ENCODE data around the gene PLA2G4A. TPM values are rescaled to one million over a fixed set of nuclear protein-coding genes. Genes with fewer than 3 reads are reported as not detected.

The PLA2G4A gene
- total and polyA plus RNA-seq, 2 experiments from 2014 or later, result 1.6 to 2.9 TPM

DNA sequence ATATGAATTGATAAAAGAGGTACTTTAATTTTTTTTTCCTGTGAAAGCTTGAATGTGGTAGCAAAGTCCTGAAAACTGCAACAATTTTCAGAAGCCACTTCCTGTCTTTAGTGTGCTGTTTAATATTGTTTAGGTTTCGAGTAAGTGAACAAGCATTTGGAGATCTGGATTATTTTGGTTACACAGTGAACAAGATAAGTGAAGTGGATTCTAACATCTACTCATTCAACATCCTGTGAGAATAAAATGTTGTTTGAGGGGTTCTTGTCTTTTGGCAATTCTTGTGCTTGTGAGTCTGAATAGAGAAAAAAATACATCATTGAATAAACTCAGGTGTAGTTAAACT lies 35.2 kb upstream of the PLA2G4A start:
- Histone ChIP-seq H3K4me3 (no peak overlapping the region), H3K27ac (no peak overlapping the region), H3K9ac (no peak overlapping the region), H3K9me2 (ENCODE audit: insufficient read depth) (no peaks in the 10 kb centered on the region), H4K20me1 (ENCODE audit: insufficient read depth) (no peaks in the 10 kb centered on the region), H3F3A (ENCODE audit: insufficient read depth) (no peaks in the 10 kb centered on the region), H3K36me3 (ENCODE audit: low read depth) (no peaks in the 10 kb centered on the region), H3K27me3 (replicated peaks; ENCODE audit: insufficient read depth) (no peaks in the 10 kb centered on the region), H3K79me2 (ENCODE audit: insufficient read depth) (no peaks in the 10 kb centered on the region), H3K4me2 (ENCODE audit: unreplicated experiment) (no peak overlapping the region), H2AFZ (no peak overlapping the region), H3K9me3 (ENCODE audit: low read depth) (no peaks in the 10 kb centered on the region), H3K4me1 (ENCODE audit: insufficient read depth) (no peaks in the 10 kb centered on the region)
- in situ Hi-C loops (cut with MboI), result no loop called here
- no peak for DNase-seq
- no peak for TF ChIP-seq EZH2 (IDR thresholded peaks at IDR 0.05; ENCODE audit: insufficient read depth, poor library complexity, severe bottlenecking)
- TF ChIP-seq EZH2phosphoT487 (IDR thresholded peaks at IDR 0.05; ENCODE audit: insufficient read depth, low read depth), result no peak
- WGBS, 2 experiments (ENCODE audit: low coverage in 1 of 2, low lambda C conversion rate in 2 of 2, missing lambda C conversion rate in 2 of 2), result 78 to 80% methylated on average over 1 of the region's 1 CpG

- no peaks in the 10 kb centered on the region for H3F3A ChIP-seq (ENCODE audit: insufficient read depth)
- H3K4me3 ChIP-seq, result no peak overlapping the region
- no peaks in the 10 kb centered on the region for H3K9me3 ChIP-seq (ENCODE audit: low read depth)
- no peaks in the 10 kb centered on the region for H3K36me3 ChIP-seq (ENCODE audit: low read depth)
- H2AFZ ChIP-seq, result no peak overlapping the region
- H3K27ac ChIP-seq, result no peak overlapping the region
- no peak overlapping the region for H3K4me2 ChIP-seq (ENCODE audit: unreplicated experiment)
- in situ Hi-C loops (cut with MboI), result no loop called here
- 82 to 87% methylated on average over 4 of the region's 4 CpGs for WGBS, 2 experiments (ENCODE audit: low coverage in 1 of 2, low lambda C conversion rate in 2 of 2, missing lambda C conversion rate in 2 of 2)
- no peak for DNase-seq
- H3K4me1 ChIP-seq (ENCODE audit: insufficient read depth), result no peaks in the 10 kb centered on the region
- H4K20me1 ChIP-seq (ENCODE audit: insufficient read depth), result no peaks in the 10 kb centered on the region
- no peaks in the 10 kb centered on the region for H3K79me2 ChIP-seq (ENCODE audit: insufficient read depth)
- no peak overlapping the region for H3K9ac ChIP-seq
- no peaks in the 10 kb centered on the region for H3K27me3 ChIP-seq (replicated peaks; ENCODE audit: insufficient read depth)
- TF ChIP-seq EZH2 (IDR thresholded peaks at IDR 0.05; ENCODE audit: insufficient read depth, poor library complexity, severe bottlenecking) (no peak), EZH2phosphoT487 (IDR thresholded peaks at IDR 0.05; ENCODE audit: insufficient read depth, low read depth) (no peak)
- no peaks in the 10 kb centered on the region for H3K9me2 ChIP-seq (ENCODE audit: insufficient read depth)
Measured at GRCh38 chr1:186798960-186799688, 29.6 kb upstream of the PLA2G4A start.

- Histone ChIP-seq H3K9ac (no peak overlapping the region), H2AFZ (no peak overlapping the region), H3K4me2 (ENCODE audit: unreplicated experiment) (no peak overlapping the region), H3K4me1 (ENCODE audit: insufficient read depth) (no peaks in the 10 kb centered on the region), H3K9me3 (ENCODE audit: low read depth) (no peaks in the 10 kb centered on the region), H3K79me2 (ENCODE audit: insufficient read depth) (no peaks in the 10 kb centered on the region), H3K4me3 (no peak overlapping the region), H4K20me1 (ENCODE audit: insufficient read depth) (no peaks in the 10 kb centered on the region), H3K27me3 (replicated peaks; ENCODE audit: insufficient read depth) (no peaks in the 10 kb centered on the region), H3K36me3 (ENCODE audit: low read depth) (no peaks in the 10 kb centered on the region), H3K9me2 (ENCODE audit: insufficient read depth) (no peaks in the 10 kb centered on the region), H3K27ac (no peak overlapping the region), H3F3A (ENCODE audit: insufficient read depth) (no peaks in the 10 kb centered on the region)
- DNase-seq, result no peak
- in situ Hi-C loops (cut with MboI), result no loop called here
- TF ChIP-seq EZH2 (IDR thresholded peaks at IDR 0.05; ENCODE audit: insufficient read depth, poor library complexity, severe bottlenecking), result no peak
- no peak for TF ChIP-seq EZH2phosphoT487 (IDR thresholded peaks at IDR 0.05; ENCODE audit: insufficient read depth, low read depth)
Measured at GRCh38 chr1:186799689-186800054, 29.1 kb upstream of the PLA2G4A start.

- no peaks in the 10 kb centered on the region for H3K9me3 ChIP-seq (ENCODE audit: low read depth)
- H3K36me3 ChIP-seq (ENCODE audit: low read depth), result no peaks in the 10 kb centered on the region
- H4K20me1 ChIP-seq (ENCODE audit: insufficient read depth), result no peaks in the 10 kb centered on the region
- TF ChIP-seq EZH2phosphoT487 (IDR thresholded peaks at IDR 0.05; ENCODE audit: insufficient read depth, low read depth) (no peak), EZH2 (IDR thresholded peaks at IDR 0.05; ENCODE audit: insufficient read depth, poor library complexity, severe bottlenecking) (no peak)
- no peaks in the 10 kb centered on the region for H3F3A ChIP-seq (ENCODE audit: insufficient read depth)
- no peaks in the 10 kb centered on the region for H3K4me1 ChIP-seq (ENCODE audit: insufficient read depth)
- no peak overlapping the region for H3K4me2 ChIP-seq (ENCODE audit: unreplicated experiment)
- in situ Hi-C loops (cut with MboI), result no loop called here
- no peak overlapping the region for H3K4me3 ChIP-seq
- no peak overlapping the region for H2AFZ ChIP-seq
- no peaks in the 10 kb centered on the region for H3K27me3 ChIP-seq (replicated peaks; ENCODE audit: insufficient read depth)
- H3K79me2 ChIP-seq (ENCODE audit: insufficient read depth), result no peaks in the 10 kb centered on the region
- DNase-seq, result no peak
- 50 to 61% methylated on average over 1 of the region's 1 CpG for WGBS, 2 experiments (ENCODE audit: low coverage in 1 of 2, low lambda C conversion rate in 2 of 2, missing lambda C conversion rate in 2 of 2)
- no peak overlapping the region for H3K27ac ChIP-seq
- H3K9me2 ChIP-seq (ENCODE audit: insufficient read depth), result no peaks in the 10 kb centered on the region
- no peak overlapping the region for H3K9ac ChIP-seq
Measured at GRCh38 chr1:186802388-186802787, 26.4 kb upstream of the PLA2G4A start.

DNA sequence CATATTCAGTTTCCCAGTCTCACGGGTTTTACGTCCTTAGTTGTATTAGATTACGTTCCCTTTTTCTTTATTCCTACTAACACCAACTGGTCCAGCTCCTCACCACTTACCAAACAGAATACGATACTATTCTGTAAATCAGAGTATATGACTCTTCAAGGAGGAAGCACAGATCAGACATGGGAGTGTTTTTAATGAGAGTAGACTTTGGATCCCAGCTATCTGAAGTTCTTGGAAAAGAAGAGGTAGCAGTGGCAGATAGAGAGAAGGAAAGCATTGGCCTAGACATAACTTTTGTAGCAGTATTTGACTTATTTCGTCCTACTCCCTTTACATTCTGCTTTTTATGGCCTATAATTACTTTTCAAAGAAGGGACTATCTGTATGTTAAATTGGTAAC lies 24.1 kb upstream of the PLA2G4A start:
- 60 to 65% methylated on average over 5 of the region's 5 CpGs for WGBS, 2 experiments (ENCODE audit: low coverage in 1 of 2, low lambda C conversion rate in 2 of 2, missing lambda C conversion rate in 2 of 2)
- H3K27ac ChIP-seq, result no peak overlapping the region
- H3K36me3 ChIP-seq (ENCODE audit: low read depth), result no peaks in the 10 kb centered on the region
- no peak for DNase-seq
- H3K79me2 ChIP-seq (ENCODE audit: insufficient read depth), result no peaks in the 10 kb centered on the region
- TF ChIP-seq EZH2 (IDR thresholded peaks at IDR 0.05; ENCODE audit: insufficient read depth, poor library complexity, severe bottlenecking) (no peak), EZH2phosphoT487 (IDR thresholded peaks at IDR 0.05; ENCODE audit: insufficient read depth, low read depth) (no peak)
- H3K9ac ChIP-seq, result no peak overlapping the region
- no peaks in the 10 kb centered on the region for H4K20me1 ChIP-seq (ENCODE audit: insufficient read depth)
- no peak overlapping the region for H2AFZ ChIP-seq
- no peaks in the 10 kb centered on the region for H3K9me2 ChIP-seq (ENCODE audit: insufficient read depth)
- H3K9me3 ChIP-seq (ENCODE audit: low read depth), result no peaks in the 10 kb centered on the region
- in situ Hi-C loops (cut with MboI), result no loop called here
- no peaks in the 10 kb centered on the region for H3K4me1 ChIP-seq (ENCODE audit: insufficient read depth)
- H3K27me3 ChIP-seq (replicated peaks; ENCODE audit: insufficient read depth), result no peaks in the 10 kb centered on the region
- H3K4me2 ChIP-seq (ENCODE audit: unreplicated experiment), result no peak overlapping the region
- no peaks in the 10 kb centered on the region for H3F3A ChIP-seq (ENCODE audit: insufficient read depth)
- no peak overlapping the region for H3K4me3 ChIP-seq
